LNCaP clone FGC (cell line): ENCODE data around the gene DAPK1.

Experiments used
- DNase-seq: peaks from one replicate; pipeline ENCODE4 v3.0.0-alpha.2; 2011; ENCODE audit warnings: low read depth
- H3K4me3 ChIP-seq: 2 replicates; pipeline ENCODE4 v1.5.1; 2011; ENCODE audit warnings: mild to moderate bottlenecking, low read depth, low read length, control low read depth
- CTCF ChIP-seq: IDR thresholded peaks from 2 replicates; pipeline ENCODE4 v1.5.1; 2012; ENCODE audit warnings: mild to moderate bottlenecking; ENCODE audit not compliant: control insufficient read depth, insufficient read depth; ENCODE audit errors: extremely low read depth

DAPK1 gene

GRCh38 chr9:87537625-87538024 lies 40.0 kb downstream of the DAPK1 start:
- TF ChIP-seq CTCF, result no peak
- H3K4me3 ChIP-seq, result no peak overlapping the region
- no peak for DNase-seq

GRCh38 chr9:87540444-87541105 lies 42.9 kb downstream of the DAPK1 start:
- TF ChIP-seq CTCF, result no peak
- DNase-seq, result no peak
- no peak overlapping the region for H3K4me3 ChIP-seq

GRCh38 chr9:87541663-87542062 lies 44.0 kb downstream of the DAPK1 start:
- TF ChIP-seq CTCF, result no peak
- no peak overlapping the region for H3K4me3 ChIP-seq
- no peak for DNase-seq

GRCh38 chr9:87542141-87542540 lies 44.5 kb downstream of the DAPK1 start:
- DNase-seq, result no peak

GRCh38 chr9:87543251-87543650 lies 45.6 kb downstream of the DAPK1 start:
- TF ChIP-seq CTCF, result no peak
- H3K4me3 ChIP-seq, result no peak overlapping the region
- DNase-seq, result no peak

More at GRCh38 chr9:87542141-87542540, 44.5 kb downstream of the DAPK1 start:
- no peak overlapping the region for H3K4me3 ChIP-seq
- no peak for TF ChIP-seq CTCF

- H3K4me3 ChIP-seq, result no peak overlapping the region
- no peak for DNase-seq
- no peak for TF ChIP-seq CTCF
Measured at GRCh38 chr9:87545858-87546257, 48.2 kb downstream of the DAPK1 start.

GRCh38 chr9:87546704-87547103 lies 49.0 kb downstream of the DAPK1 start:
- no peak for DNase-seq
- no peak for TF ChIP-seq CTCF
- no peak overlapping the region for H3K4me3 ChIP-seq
